AG09319 (cell line): Measurements from ENCODE around the gene FAM117A.
"Not testable (repeated sequence)": the region's sequence is repeated elsewhere in the genome, so short reads cannot be mapped to it uniquely, and the experiment has no call there.

Experiments
- DNase-seq: peaks from one replicate; pipeline ENCODE4 v3.0.0-alpha.2; 2010; ENCODE audit warnings: low read depth; ENCODE audit errors: extremely low read depth
- CTCF ChIP-seq: IDR thresholded peaks from 2 replicates; pipeline ENCODE4 v1.5.1; 2011; ENCODE audit warnings: low read depth, mild to moderate bottlenecking, inconsistent platforms, low read length, moderate library complexity

The FAM117A gene

GRCh38 chr17:49677933-49678847 is 85.7 kb downstream of the FAM117A start, which contains the start of gene SPOP:
TSS of gene SPOP (minus strand) at chr17:49678097. CDS start at chr17:49622810, 55,287 bp downstream.
- peak; percentile 100 for DNase-seq
- no peak for TF ChIP-seq CTCF

GRCh38 chr17:49677134-49677932 is 86.6 kb downstream of the FAM117A start:
- DNase-seq = peak; percentile 87
- TF ChIP-seq CTCF = peak; percentile 13

- no peak for DNase-seq
- TF ChIP-seq CTCF = no peak
Measured at GRCh38 chr17:49676276-49676868, 87.6 kb downstream of the FAM117A start.

GRCh38 chr17:49674507-49674906 is 89.4 kb downstream of the FAM117A start:
- no peak for DNase-seq
- TF ChIP-seq CTCF = no peak

GRCh38 chr17:49673679-49674078 is 90.3 kb downstream of the FAM117A start:
- DNase-seq = not testable (repeated sequence)

GRCh38 chr17:49670641-49671040 is 93.3 kb downstream of the FAM117A start:
- TF ChIP-seq CTCF = no peak
- DNase-seq = no peak

- no peak for TF ChIP-seq CTCF
- no peak for DNase-seq
Measured at GRCh38 chr17:49670002-49670401, 93.9 kb downstream of the FAM117A start.
